ENCODE measurements around the gene POLD2.

GRCh38 chr7:44139311-44140010 lies 16.1 kb upstream of the POLD2 start:
- TF ChIP-seq CTCF (IDR thresholded peaks at IDR 0.05) = no peak
- TF ChIP-seq POLR2A (IDR thresholded peaks at IDR 0.05) = no peak
- no peak for TF ChIP-seq POLR2AphosphoS5 (IDR thresholded peaks at IDR 0.05)
- no peak for TF ChIP-seq EP300 (IDR thresholded peaks at IDR 0.05)

Measured in suprapubic skin (tissue), 4 donors.